Endothelial cell of umbilical vein (primary cell): ENCODE measurements around the gene SCUBE3. TPM values are rescaled to one million over a fixed set of nuclear protein-coding genes. Genes with fewer than 3 reads are reported as not detected.

Experiments
- BruUV-seq: library from RNA; stranded (reverse); fragments of 400-500 nt; replicated peaks from 2 replicates; lab custom pipeline; 2021; lab: Mats Ljungman, UMichigan
- CTCF ChIA-PET: fragments of 300-600, 350-600 bp; sonication (Branson Sonifier 250); formaldehyde crosslinking; loops from one replicate; lab custom pipeline; 2021; ENCODE audit warnings: antibody characterized with exemption, inconsistent platforms; lab: Charles Lee
- POLR2A ChIA-PET: fragments of 300-600, 350-600 bp; sonication (Branson Sonifier 250); formaldehyde crosslinking; loops from one replicate; lab custom pipeline; 2021; ENCODE audit warnings: antibody characterized with exemption, inconsistent platforms; lab: Charles Lee
- DNase-seq: peaks from one replicate; pipeline ENCODE4 v3.0.0-alpha.2; 2011; ENCODE audit warnings: low read depth, low spot score
- FAIRE-seq: peaks from 2 replicates; lab custom pipeline; 2011; peaks lifted over from hg19 to GRCh38; lab: Jason Lieb, UNC
- H2AFZ ChIP-seq: 2 replicates; pipeline ENCODE4 v1.6.0; 2012; ENCODE audit warnings: low read depth, low read length, control low read depth, inconsistent platforms
- H3K27ac ChIP-seq: 2 replicates; pipeline ENCODE4 v1.5.1; 2011; ENCODE audit warnings: low read depth, mild to moderate bottlenecking, control low read depth, low read length, moderate library complexity; ENCODE audit not compliant: insufficient read depth
- H3K27me3 ChIP-seq, 2 experiments: 2 replicates each; pipeline versions ENCODE4 v1.6.0 to v1.6.1; 2011; ENCODE audit warnings: low read length in 2 of 2, mixed read lengths in 1 of 2; ENCODE audit not compliant: control insufficient read depth in 2 of 2, insufficient read depth in 2 of 2
- H3K36me3 ChIP-seq, 2 experiments: 2 replicates in 1 of 2; 3 replicates in 1 of 2; pipeline ENCODE4 v1.5.1; 2011; ENCODE audit warnings: low read length in 2 of 2, mild to moderate bottlenecking in 1 of 2, moderate library complexity in 1 of 2; ENCODE audit not compliant: control insufficient read depth in 2 of 2, insufficient read depth in 2 of 2; ENCODE audit errors: extremely low read depth in 1 of 2
- H3K4me1 ChIP-seq: 3 replicates; pipeline ENCODE4 v1.5.1; 2011; ENCODE audit warnings: mild to moderate bottlenecking, low read length; ENCODE audit not compliant: control insufficient read depth, insufficient read depth; ENCODE audit errors: extremely low read depth
- H3K4me2 ChIP-seq: 2 replicates; pipeline ENCODE4 v1.6.1; 2011; ENCODE audit warnings: low read length, control low read depth, mixed read lengths; ENCODE audit not compliant: insufficient read depth
- H3K4me3 ChIP-seq, 3 experiments: fragments of 200-600 bp in 1 of 3; sonication (generic), shearing (Covaris generic) in 1 of 3; replicated peaks in 1 of 3; 2 replicates each; pipeline ENCODE4 v1.5.1; 2011 to 2016; ENCODE audit warnings: control low read depth in 3 of 3, low read length in 3 of 3, mild to moderate bottlenecking in 2 of 3, inconsistent platforms in 1 of 3, low read depth in 1 of 3, moderate library complexity in 1 of 3; ENCODE audit not compliant: insufficient read depth in 1 of 3
- H3K79me2 ChIP-seq: 2 replicates; pipeline ENCODE4 v1.6.0; 2012; ENCODE audit warnings: low read length, inconsistent platforms; ENCODE audit not compliant: control insufficient read depth, insufficient read depth
- H3K9ac ChIP-seq: replicated peaks from 2 replicates; pipeline ENCODE3; 2011; ENCODE audit warnings: low read length, control low read depth; ENCODE audit not compliant: insufficient read depth; ENCODE audit errors: extremely low read depth
- H3K9me1 ChIP-seq: replicated peaks from 3 replicates; pipeline ENCODE4 v1.6.0; 2011; ENCODE audit warnings: mild to moderate bottlenecking, low read length; ENCODE audit not compliant: control insufficient read depth, insufficient read depth; ENCODE audit errors: extremely low read depth
- H3K9me3 ChIP-seq: replicated peaks from 2 replicates; pipeline ENCODE4 v1.5.1; 2012; ENCODE audit warnings: low read length, inconsistent platforms; ENCODE audit not compliant: control insufficient read depth, insufficient read depth
- H4K20me1 ChIP-seq: replicated peaks from 2 replicates; pipeline ENCODE3; 2011; ENCODE audit warnings: mild to moderate bottlenecking, low read length; ENCODE audit not compliant: control insufficient read depth, insufficient read depth; ENCODE audit errors: extremely low read depth
- CTCF ChIP-seq, 2 donors: IDR thresholded peaks; 1 replicate in 1 of 2; 2 replicates in 1 of 2; pipeline ENCODE4 v1.5.1; 2011; ENCODE audit warnings: low read length in 2 of 2, mild to moderate bottlenecking in 2 of 2, moderate library complexity in 2 of 2, control low read depth in 1 of 2, inconsistent platforms in 1 of 2, low read depth in 1 of 2; ENCODE audit not compliant: insufficient read depth in 1 of 2; ENCODE audit errors: extremely low read depth in 1 of 2
- EZH2 ChIP-seq: IDR thresholded peaks from 2 replicates; pipeline ENCODE4 v1.6.1; 2012; ENCODE audit warnings: borderline replicate concordance, low read depth, mild to moderate bottlenecking, moderate library complexity, low read length, inconsistent platforms; ENCODE audit not compliant: severe bottlenecking
- FOS ChIP-seq: IDR thresholded peaks from 2 replicates; pipeline ENCODE4 v1.6.1; 2011; ENCODE audit warnings: mild to moderate bottlenecking, low read length, moderate library complexity, borderline replicate concordance; ENCODE audit not compliant: insufficient read depth
- GATA2 ChIP-seq: IDR thresholded peaks from 2 replicates; pipeline ENCODE4 v1.7.0; 2011; ENCODE audit warnings: low read depth, mild to moderate bottlenecking, moderate library complexity, mixed read lengths, low read length; ENCODE audit not compliant: insufficient read length, insufficient read depth
- JUN ChIP-seq: IDR thresholded peaks from 2 replicates; pipeline ENCODE4 v1.6.1; 2011; ENCODE audit warnings: borderline replicate concordance, low read depth; ENCODE audit not compliant: insufficient read length, insufficient read depth
- MAX ChIP-seq: IDR thresholded peaks from 2 replicates; pipeline ENCODE4 v1.6.1; 2011; ENCODE audit not compliant: insufficient read depth, insufficient read length
- MYC ChIP-seq: IDR thresholded peaks from one replicate; pipeline ENCODE4 v1.6.1; 2011; ENCODE audit warnings: mild to moderate bottlenecking, low read depth, low read length
- POLR2A ChIP-seq: IDR thresholded peaks from 2 replicates; pipeline ENCODE4 v1.6.1; 2012; ENCODE audit warnings: low read depth, mild to moderate bottlenecking, control low read depth, low read length
- POLR2AphosphoS5 ChIP-seq: IDR thresholded peaks from 2 replicates; pipeline ENCODE4 v1.6.1; 2012; ENCODE audit warnings: low read depth, mild to moderate bottlenecking, control low read depth, low read length, moderate library complexity; ENCODE audit not compliant: insufficient read depth
- dilution Hi-C: fragments of 300-500 bp; cut with MboI; formaldehyde crosslinking; loops from one replicate; pipeline ENCODE4 v1.15.0; 2019; ENCODE audit warnings: low sequenced_read_pairs; ENCODE audit not compliant: extremely low pct_ligation_motif_present
- intact Hi-C: fragments of 100-400 bp; cut with micrococcal nuclease; formaldehyde crosslinking; loops from one replicate; pipeline ENCODE4 v1.10.0; 2022
- polyA plus RNA-seq, 4 experiments: library from polyadenylated mRNA; depleted of rRNA in 3 of 4; stranded (reverse) in 3 of 4; unstranded in 1 of 4; fragments of >200 nt; gene quantifications; 2 replicates each; pipeline versions ENCODE4 v1.2.1 to v1.2.3, GENCODE V29; 2011 to 2012; ENCODE audit warnings: missing spikeins in 1 of 4
- total RNA-seq: library from RNA; stranded (reverse); gene quantifications from 2 replicates; pipeline ENCODE4 v1.2.3, GENCODE V29; 2021

The SCUBE3 gene
- total and polyA plus RNA-seq, 2 donors (not counting 3 experiments of a cell fraction or from before 2014, with no cell fraction given): 1.1 to 1.5 TPM

GRCh38 chr6:35177157-35177556, 36.6 kb upstream of the SCUBE3 start:
- no TSS peak for BruUV-seq
- H3K4me3 ChIP-seq: no peak overlapping the region
- no peak overlapping the region for H3K4me2 ChIP-seq
- no peaks in the 10 kb centered on the region for H3K9me1 ChIP-seq
- no peaks in the 10 kb centered on the region for H3K36me3 ChIP-seq
- peaks cover 2 to 3% of the 10 kb centered on the region in 2 experiments for H3K27me3 ChIP-seq
- dilution Hi-C loops: no loop called here
- CTCF ChIA-PET: no interaction called here
- H3K4me1 ChIP-seq: peaks cover 9% of the 10 kb centered on the region
- no peak overlapping the region for H2AFZ ChIP-seq
- FAIRE-seq (no peak), DNase-seq (no peak)
- POLR2A ChIA-PET: no interaction called here
- TF ChIP-seq MYC (no peak), POLR2AphosphoS5 (no peak), MAX (no peak), GATA2 (no peak), FOS (no peak), EZH2 (no peak), JUN (no peak), POLR2A (no peak), CTCF (IDR thresholded peaks at IDR 0.05; ENCODE audit: extremely low read depth in 1 of 2, insufficient read depth in 1 of 2, low read depth in 1 of 2, low read length in 2 of 2) (no peak)
- no peak overlapping the region for H3K9ac ChIP-seq
- no peaks in the 10 kb centered on the region for H4K20me1 ChIP-seq
- intact Hi-C loops: no loop called here
- H3K27ac ChIP-seq: no peak overlapping the region
- no peaks in the 10 kb centered on the region for H3K9me3 ChIP-seq
- H3K79me2 ChIP-seq: no peaks in the 10 kb centered on the region
